ENCODE data around the gene SPOCK1.

GRCh38 chr5:137216976-137217598 is 282.0 kb downstream of the SPOCK1 start:
- no peak for TF ChIP-seq CTCF (IDR thresholded peaks at IDR 0.05 in 8 of 11, conservative IDR thresholded peaks at IDR 0.05 in 3 of 11)
- no peak for TF ChIP-seq POLR2A (IDR thresholded peaks at IDR 0.05)
